CD4-positive, alpha-beta T cell (primary cell): ENCODE data around the gene PLD6. TPM values are rescaled to one million over a fixed set of nuclear protein-coding genes. Genes with fewer than 3 reads are reported as not detected.
A peak's percentile ranks its signal among the peaks of the same experiment; 100 is the strongest.

Experiments used
- ATAC-seq: fragments of 200-7000 bp; cut with Tn5 transposase; one replicate; pipeline ENCODE4 v1.10.0; 2022; ENCODE audit warnings: mild to moderate bottlenecking; ENCODE audit not compliant: poor library complexity
- CTCF ChIA-PET: fragments of 350-600 bp; sonication (Branson Sonifier 250); formaldehyde crosslinking; loops from one replicate; lab custom pipeline; 2021; ENCODE audit warnings: antibody characterized with exemption, inconsistent platforms; lab: Charles Lee
- POLR2A ChIA-PET: fragments of 350-600 bp; sonication (Branson Sonifier 250); formaldehyde crosslinking; loops from one replicate; lab custom pipeline; 2021; ENCODE audit warnings: antibody characterized with exemption, inconsistent platforms; lab: Charles Lee
- DNase-seq, 14 experiments: peaks; one replicate each; pipeline ENCODE4 v3.0.0-alpha.2; 2013 to 2020; ENCODE audit warnings: mixed read lengths in 2 of 14
- H3K27ac ChIP-seq, 2 donors: one replicate each; pipeline versions ENCODE4 v1.5.1 to v1.7.0; 2013; ENCODE audit warnings: low read length in 2 of 2, low read depth in 1 of 2, mild to moderate bottlenecking in 1 of 2
- H3K27me3 ChIP-seq, 2 experiments: 1 replicate in 1 of 2; 2 replicates in 1 of 2; pipeline versions ENCODE4 v1.6.1 to v1.7.0; 2013; ENCODE audit warnings: low read length in 2 of 2, control low read depth in 1 of 2, mild to moderate bottlenecking in 1 of 2, moderate library complexity in 1 of 2; ENCODE audit not compliant: insufficient read depth in 2 of 2, control insufficient read depth in 1 of 2
- H3K36me3 ChIP-seq: one replicate; pipeline ENCODE4 v1.6.1; 2013; ENCODE audit warnings: low read length, control low read depth; ENCODE audit not compliant: insufficient read depth
- H3K4me1 ChIP-seq: one replicate; pipeline ENCODE4 v1.6.1; 2013; ENCODE audit warnings: low read length, control low read depth; ENCODE audit not compliant: insufficient read depth
- H3K4me3 ChIP-seq: one replicate; pipeline ENCODE4 v1.5.1; 2013; ENCODE audit warnings: mild to moderate bottlenecking, low read length, moderate library complexity
- H3K9me3 ChIP-seq, 2 experiments: 1 replicate in 1 of 2; 2 replicates in 1 of 2; pipeline versions ENCODE4 v1.6.1 to v1.7.0; 2013; ENCODE audit warnings: low read length in 2 of 2, mild to moderate bottlenecking in 2 of 2, control low read depth in 1 of 2, moderate library complexity in 1 of 2; ENCODE audit not compliant: control insufficient read depth in 1 of 2, insufficient read depth in 1 of 2
- H3K27ac Mint-ChIP-seq: one replicate; pipeline ENCODE4 v1.8.0; 2020; ENCODE audit warnings: mixed read lengths
- H3K27me3 Mint-ChIP-seq: one replicate; pipeline ENCODE4 v1.8.0; 2021; ENCODE audit warnings: mixed read lengths
- H3K36me3 Mint-ChIP-seq: one replicate; pipeline ENCODE4 v1.8.0; 2021; ENCODE audit warnings: low read depth, mixed read lengths
- H3K4me1 Mint-ChIP-seq: one replicate; pipeline ENCODE4 v1.8.0; 2021; ENCODE audit warnings: low read depth, mixed read lengths
- H3K4me3 Mint-ChIP-seq: one replicate; pipeline ENCODE4 v1.8.0; 2020; ENCODE audit warnings: mild to moderate bottlenecking, mixed read lengths
- H3K9me3 Mint-ChIP-seq: one replicate; pipeline ENCODE4 v1.8.0; 2020; ENCODE audit warnings: mixed read lengths
- intact Hi-C, 2 experiments: fragments of 100-400 bp; cut with DNase I in 1 of 2; cut with micrococcal nuclease in 1 of 2; formaldehyde crosslinking; loops; one replicate each; pipeline versions ENCODE4 v1.15.1 to v1.9.0; 2023 to 2025; cut with DNase I, micrococcal nuclease
- total RNA-seq, 174 experiments: library from RNA in 2 of 174; stranded (reverse) in 2 of 174; gene quantifications; one replicate each; pipeline ENCODE4 v1.2.3 and lab custom pipeline; 2021 to 2026
- TF ChIP-seq, protein P1 (sequence below): fragments of 200-600 bp; IDR thresholded peaks from one replicate; pipeline ENCODE4 v1.8.0; 2022; ENCODE audit warnings: antibody characterized with exemption, mild to moderate bottlenecking

Gene PLD6
- total RNA-seq, 2 experiments from 2014 or later = 7.1 to 7.5 TPM

DNA sequence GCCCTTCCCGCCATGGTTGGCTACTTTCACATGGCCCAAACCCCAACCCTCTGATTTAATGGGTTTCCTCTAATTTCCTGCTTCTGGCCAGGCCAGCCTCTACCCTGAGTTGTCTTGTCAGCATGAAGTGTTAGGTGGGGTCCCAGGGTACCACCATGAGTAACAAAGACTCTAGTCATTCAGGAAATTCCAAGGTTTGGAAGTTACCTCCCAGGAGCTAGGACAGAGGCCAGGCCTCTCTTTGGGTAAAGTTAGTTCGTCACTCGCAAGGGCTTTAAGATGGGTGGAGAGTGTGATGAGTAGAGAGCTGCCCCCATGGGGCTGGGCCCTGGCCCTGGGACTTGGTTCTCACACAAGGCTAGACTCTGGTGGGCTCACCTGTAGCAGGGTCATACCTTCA is 54.6 kb downstream of the PLD6 start:
- TF ChIP-seq, protein P1, sequence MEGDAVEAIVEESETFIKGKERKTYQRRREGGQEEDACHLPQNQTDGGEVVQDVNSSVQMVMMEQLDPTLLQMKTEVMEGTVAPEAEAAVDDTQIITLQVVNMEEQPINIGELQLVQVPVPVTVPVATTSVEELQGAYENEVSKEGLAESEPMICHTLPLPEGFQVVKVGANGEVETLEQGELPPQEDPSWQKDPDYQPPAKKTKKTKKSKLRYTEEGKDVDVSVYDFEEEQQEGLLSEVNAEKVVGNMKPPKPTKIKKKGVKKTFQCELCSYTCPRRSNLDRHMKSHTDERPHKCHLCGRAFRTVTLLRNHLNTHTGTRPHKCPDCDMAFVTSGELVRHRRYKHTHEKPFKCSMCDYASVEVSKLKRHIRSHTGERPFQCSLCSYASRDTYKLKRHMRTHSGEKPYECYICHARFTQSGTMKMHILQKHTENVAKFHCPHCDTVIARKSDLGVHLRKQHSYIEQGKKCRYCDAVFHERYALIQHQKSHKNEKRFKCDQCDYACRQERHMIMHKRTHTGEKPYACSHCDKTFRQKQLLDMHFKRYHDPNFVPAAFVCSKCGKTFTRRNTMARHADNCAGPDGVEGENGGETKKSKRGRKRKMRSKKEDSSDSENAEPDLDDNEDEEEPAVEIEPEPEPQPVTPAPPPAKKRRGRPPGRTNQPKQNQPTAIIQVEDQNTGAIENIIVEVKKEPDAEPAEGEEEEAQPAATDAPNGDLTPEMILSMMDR = no peak
- peak in 1 of 14 experiments; percentile 37 for DNase-seq
- no peaks in the 10 kb centered on the region for H3K9me3 Mint-ChIP-seq
- no peak overlapping the region for H3K4me3 Mint-ChIP-seq
- Histone ChIP-seq H3K27ac (no peak overlapping the region), H3K36me3 (peaks cover 82% of the 10 kb centered on the region), H3K27me3 (no peaks in the 10 kb centered on the region), H3K4me1 (peaks cover 55% of the 10 kb centered on the region), H3K4me3 (no peak overlapping the region), H3K9me3 (no peaks in the 10 kb centered on the region)
- ChIA-PET CTCF (no interaction called here), POLR2A (no interaction called here)
- ATAC-seq = no peak
- H3K27me3 Mint-ChIP-seq = no peaks in the 10 kb centered on the region
- H3K36me3 Mint-ChIP-seq = peaks cover 94% of the 10 kb centered on the region
- H3K27ac Mint-ChIP-seq = peak overlapping the region; percentile 81
- H3K4me1 Mint-ChIP-seq = peaks cover 48% of the 10 kb centered on the region
- intact Hi-C loops = loop anchor here (5.0 to 10.0 kb wide), 2 partner anchors 53 to 56 kb away; partner anchors contain the start of gene PLD6 (in 2 of the 2)

DNA sequence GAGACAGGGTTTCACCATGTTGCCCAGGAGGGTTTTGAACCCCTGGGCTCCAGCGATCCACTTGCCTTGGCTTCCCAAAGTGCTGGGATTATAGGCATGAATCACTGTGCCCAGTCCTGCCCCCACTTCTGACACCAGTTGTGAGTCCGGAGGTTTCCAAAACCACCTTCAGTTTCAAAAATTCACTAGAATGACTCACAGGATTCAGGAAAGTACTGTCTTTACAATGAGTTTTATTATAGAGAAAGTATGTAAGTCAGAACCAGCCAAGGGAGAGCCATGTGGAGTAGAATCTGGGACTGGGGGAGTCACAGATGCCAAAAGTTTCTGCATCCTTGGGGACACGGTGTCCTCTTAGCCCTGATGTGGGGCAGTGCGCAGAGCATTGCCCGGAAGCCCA is 55.1 kb downstream of the PLD6 start:
- ATAC-seq (no peak), DNase-seq (peak in 2 of 14 experiments; percentile 24 to 49)
- Histone ChIP-seq H3K27ac (no peak overlapping the region), H3K4me1 (peaks cover 55% of the 10 kb centered on the region), H3K27me3 (no peaks in the 10 kb centered on the region), H3K9me3 (no peaks in the 10 kb centered on the region), H3K36me3 (peaks cover 82% of the 10 kb centered on the region), H3K4me3 (no peak overlapping the region)
- TF ChIP-seq, protein P1 = no peak
- Mint-ChIP-seq H3K27me3 (no peaks in the 10 kb centered on the region), H3K4me3 (no peak overlapping the region), H3K4me1 (peaks cover 48% of the 10 kb centered on the region), H3K27ac (peak overlapping the region; percentile 81), H3K9me3 (no peaks in the 10 kb centered on the region), H3K36me3 (peaks cover 94% of the 10 kb centered on the region)
- ChIA-PET POLR2A (no interaction called here), CTCF (no interaction called here)
- intact Hi-C loops = loop anchor here (5.0 to 10.0 kb wide), 2 partner anchors 54 to 56 kb away; partner anchors contain the start of gene PLD6 (in 2 of the 2)

Other genes starting within 250 kb of the PLD6 start
- gene TNFRSF13B, start 234.2 kb downstream of the PLD6 start, total RNA-seq = not detected
- 100 to 1,000 TPM; 176 to 188 TPM for gene MPRIP, start 163.9 kb downstream of the PLD6 start, total RNA-seq
- gene FLCN, start 30.8 kb upstream of the PLD6 start, total RNA-seq = 10 to 100 TPM; 12.1 to 15.9 TPM
- gene COPS3, start 74.9 kb upstream of the PLD6 start, total RNA-seq = 10 to 100 TPM; 73.1 to 75.0 TPM
- gene NT5M, start 97.0 kb upstream of the PLD6 start, total RNA-seq = 1 to 10 TPM; 1.8 to 2.9 TPM